ENCODE results near the gene NCAPD2.

NCAPD2 gene

DNA sequence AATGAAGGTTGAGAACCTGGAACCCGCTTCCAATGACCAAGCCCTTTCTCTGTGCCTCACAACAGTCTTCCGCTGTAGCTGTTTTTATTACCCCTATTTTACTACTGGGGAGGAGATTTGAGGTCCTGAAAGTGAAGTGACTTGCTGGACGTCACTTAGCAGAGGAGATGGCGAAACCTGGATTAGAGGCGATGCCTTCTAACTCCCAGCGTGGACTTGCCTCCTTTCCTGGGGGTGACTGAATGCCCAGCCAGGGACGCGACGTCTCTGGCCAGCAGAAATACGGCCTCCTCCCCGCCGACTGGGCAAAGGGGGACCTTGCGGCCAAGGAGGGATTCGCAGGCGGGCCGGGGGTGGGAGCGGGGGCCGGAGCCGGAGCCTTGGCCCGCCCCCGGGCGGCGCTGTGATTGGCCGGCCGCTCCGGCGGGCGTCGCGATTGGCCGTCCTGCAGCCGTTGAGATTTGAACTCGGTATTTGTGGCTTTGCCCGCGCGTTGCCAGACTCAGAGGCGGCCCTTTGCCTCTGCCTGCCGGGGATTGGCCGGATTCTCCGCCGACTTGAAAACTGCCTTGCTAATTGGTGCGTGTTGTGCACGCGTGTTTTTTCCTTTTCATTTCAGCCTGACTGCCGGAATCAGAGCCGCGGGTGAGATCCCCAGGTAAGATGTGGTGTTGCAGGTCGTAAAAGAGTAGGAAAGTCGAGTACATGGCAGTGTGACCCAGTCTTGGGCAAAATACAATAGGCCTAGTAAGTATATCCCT lies at the start of gene NCAPD2 (continued):
- TF ChIP-seq, protein P1, sequence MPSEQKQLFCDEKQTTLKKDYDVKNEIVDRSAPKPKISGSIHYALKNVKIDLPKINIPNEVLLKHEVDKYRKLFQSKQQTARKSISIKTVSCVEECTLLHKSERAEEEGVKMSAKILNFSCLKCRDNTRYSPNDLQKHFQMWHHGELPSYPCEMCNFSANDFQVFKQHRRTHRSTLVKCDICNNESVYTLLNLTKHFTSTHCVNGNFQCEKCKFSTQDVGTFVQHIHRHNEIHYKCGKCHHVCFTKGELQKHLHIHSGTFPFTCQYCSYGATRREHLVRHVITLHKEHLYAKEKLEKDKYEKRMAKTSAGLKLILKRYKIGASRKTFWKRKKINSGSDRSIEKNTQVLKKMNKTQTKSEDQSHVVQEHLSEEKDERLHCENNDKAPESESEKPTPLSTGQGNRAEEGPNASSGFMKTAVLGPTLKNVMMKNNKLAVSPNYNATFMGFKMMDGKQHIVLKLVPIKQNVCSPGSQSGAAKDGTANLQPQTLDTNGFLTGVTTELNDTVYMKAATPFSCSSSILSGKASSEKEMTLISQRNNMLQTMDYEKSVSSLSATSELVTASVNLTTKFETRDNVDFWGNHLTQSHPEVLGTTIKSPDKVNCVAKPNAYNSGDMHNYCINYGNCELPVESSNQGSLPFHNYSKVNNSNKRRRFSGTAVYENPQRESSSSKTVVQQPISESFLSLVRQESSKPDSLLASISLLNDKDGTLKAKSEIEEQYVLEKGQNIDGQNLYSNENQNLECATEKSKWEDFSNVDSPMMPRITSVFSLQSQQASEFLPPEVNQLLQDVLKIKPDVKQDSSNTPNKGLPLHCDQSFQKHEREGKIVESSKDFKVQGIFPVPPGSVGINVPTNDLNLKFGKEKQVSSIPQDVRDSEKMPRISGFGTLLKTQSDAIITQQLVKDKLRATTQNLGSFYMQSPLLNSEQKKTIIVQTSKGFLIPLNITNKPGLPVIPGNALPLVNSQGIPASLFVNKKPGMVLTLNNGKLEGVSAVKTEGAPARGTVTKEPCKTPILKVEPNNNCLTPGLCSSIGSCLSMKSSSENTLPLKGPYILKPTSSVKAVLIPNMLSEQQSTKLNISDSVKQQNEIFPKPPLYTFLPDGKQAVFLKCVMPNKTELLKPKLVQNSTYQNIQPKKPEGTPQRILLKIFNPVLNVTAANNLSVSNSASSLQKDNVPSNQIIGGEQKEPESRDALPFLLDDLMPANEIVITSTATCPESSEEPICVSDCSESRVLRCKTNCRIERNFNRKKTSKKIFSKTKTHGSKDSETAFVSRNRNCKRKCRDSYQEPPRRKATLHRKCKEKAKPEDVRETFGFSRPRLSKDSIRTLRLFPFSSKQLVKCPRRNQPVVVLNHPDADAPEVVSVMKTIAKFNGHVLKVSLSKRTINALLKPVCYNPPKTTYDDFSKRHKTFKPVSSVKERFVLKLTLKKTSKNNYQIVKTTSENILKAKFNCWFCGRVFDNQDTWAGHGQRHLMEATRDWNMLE (tag by site-specific recombination; conservative IDR thresholded peaks at IDR 0.05; ENCODE audit: low read depth) = no peak
- TF ChIP-seq ZNF610 (tag by site-specific recombination; IDR thresholded peaks at IDR 0.05; ENCODE audit: borderline replicate concordance) = peak; percentile 50; the same call in 1 of the 2 replicates
- no peak for TF ChIP-seq ZNF138 (tag by site-specific recombination; IDR thresholded peaks at IDR 0.05; ENCODE audit: borderline replicate concordance)
- 0 out of 2 replicates have a peak, but pooled peaks have one; percentile 11 for TF ChIP-seq ZXDB (tag by site-specific recombination; IDR thresholded peaks at IDR 0.05)
- TF ChIP-seq IKZF3 (tag by site-specific recombination; IDR thresholded peaks at IDR 0.05) = peak; percentile 47; the same call in 1 of the 2 replicates
- TF ChIP-seq, protein P2, sequence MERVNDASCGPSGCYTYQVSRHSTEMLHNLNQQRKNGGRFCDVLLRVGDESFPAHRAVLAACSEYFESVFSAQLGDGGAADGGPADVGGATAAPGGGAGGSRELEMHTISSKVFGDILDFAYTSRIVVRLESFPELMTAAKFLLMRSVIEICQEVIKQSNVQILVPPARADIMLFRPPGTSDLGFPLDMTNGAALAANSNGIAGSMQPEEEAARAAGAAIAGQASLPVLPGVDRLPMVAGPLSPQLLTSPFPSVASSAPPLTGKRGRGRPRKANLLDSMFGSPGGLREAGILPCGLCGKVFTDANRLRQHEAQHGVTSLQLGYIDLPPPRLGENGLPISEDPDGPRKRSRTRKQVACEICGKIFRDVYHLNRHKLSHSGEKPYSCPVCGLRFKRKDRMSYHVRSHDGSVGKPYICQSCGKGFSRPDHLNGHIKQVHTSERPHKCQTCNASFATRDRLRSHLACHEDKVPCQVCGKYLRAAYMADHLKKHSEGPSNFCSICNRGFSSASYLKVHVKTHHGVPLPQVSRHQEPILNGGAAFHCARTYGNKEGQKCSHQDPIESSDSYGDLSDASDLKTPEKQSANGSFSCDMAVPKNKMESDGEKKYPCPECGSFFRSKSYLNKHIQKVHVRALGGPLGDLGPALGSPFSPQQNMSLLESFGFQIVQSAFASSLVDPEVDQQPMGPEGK (tag by site-specific recombination; IDR thresholded peaks at IDR 0.05) = peak; percentile 99
- TF ChIP-seq ZNF302 (tag by site-specific recombination; IDR thresholded peaks at IDR 0.05; ENCODE audit: low read depth) = no peak
- TF ChIP-seq ZEB2 (tag by site-specific recombination; IDR thresholded peaks at IDR 0.05) = peak; percentile 10; the same call in 1 of the 2 replicates
- no peak for TF ChIP-seq ZNF837 (tag by site-specific recombination; IDR thresholded peaks at IDR 0.05)
- TF ChIP-seq ZNF585B (tag by site-specific recombination; IDR thresholded peaks at IDR 0.05) = no peak
- TF ChIP-seq ZSCAN23 (tag by site-specific recombination; IDR thresholded peaks at IDR 0.05) = no peak
- TF ChIP-seq ZNF677 (tag by site-specific recombination; IDR thresholded peaks at IDR 0.05) = no peak
- TF ChIP-seq ZNF335 (tag by site-specific recombination; conservative IDR thresholded peaks at IDR 0.05) = peak; percentile 91
- TF ChIP-seq, protein P3, sequence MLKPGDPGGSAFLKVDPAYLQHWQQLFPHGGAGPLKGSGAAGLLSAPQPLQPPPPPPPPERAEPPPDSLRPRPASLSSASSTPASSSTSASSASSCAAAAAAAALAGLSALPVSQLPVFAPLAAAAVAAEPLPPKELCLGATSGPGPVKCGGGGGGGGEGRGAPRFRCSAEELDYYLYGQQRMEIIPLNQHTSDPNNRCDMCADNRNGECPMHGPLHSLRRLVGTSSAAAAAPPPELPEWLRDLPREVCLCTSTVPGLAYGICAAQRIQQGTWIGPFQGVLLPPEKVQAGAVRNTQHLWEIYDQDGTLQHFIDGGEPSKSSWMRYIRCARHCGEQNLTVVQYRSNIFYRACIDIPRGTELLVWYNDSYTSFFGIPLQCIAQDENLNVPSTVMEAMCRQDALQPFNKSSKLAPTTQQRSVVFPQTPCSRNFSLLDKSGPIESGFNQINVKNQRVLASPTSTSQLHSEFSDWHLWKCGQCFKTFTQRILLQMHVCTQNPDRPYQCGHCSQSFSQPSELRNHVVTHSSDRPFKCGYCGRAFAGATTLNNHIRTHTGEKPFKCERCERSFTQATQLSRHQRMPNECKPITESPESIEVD (tag by site-specific recombination; IDR thresholded peaks at IDR 0.05) = no peak
- TF ChIP-seq ZNF221 (tag by site-specific recombination; IDR thresholded peaks at IDR 0.05; ENCODE audit: borderline replicate concordance) = no peak
- TF ChIP-seq ZFP3 (tag by site-specific recombination; IDR thresholded peaks at IDR 0.05; ENCODE audit: low read depth) = no peak
- peak; percentile 61; the same call in 1 of the 2 replicates for TF ChIP-seq HOXD13 (CRISPR knock-in tag; IDR thresholded peaks at IDR 0.05; ENCODE audit: borderline replicate concordance)
- TF ChIP-seq, protein P4, sequence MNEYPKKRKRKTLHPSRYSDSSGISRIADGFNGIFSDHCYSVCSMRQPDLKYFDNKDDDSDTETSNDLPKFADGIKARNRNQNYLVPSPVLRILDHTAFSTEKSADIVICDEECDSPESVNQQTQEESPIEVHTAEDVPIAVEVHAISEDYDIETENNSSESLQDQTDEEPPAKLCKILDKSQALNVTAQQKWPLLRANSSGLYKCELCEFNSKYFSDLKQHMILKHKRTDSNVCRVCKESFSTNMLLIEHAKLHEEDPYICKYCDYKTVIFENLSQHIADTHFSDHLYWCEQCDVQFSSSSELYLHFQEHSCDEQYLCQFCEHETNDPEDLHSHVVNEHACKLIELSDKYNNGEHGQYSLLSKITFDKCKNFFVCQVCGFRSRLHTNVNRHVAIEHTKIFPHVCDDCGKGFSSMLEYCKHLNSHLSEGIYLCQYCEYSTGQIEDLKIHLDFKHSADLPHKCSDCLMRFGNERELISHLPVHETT (tag by site-specific recombination; IDR thresholded peaks at IDR 0.05) = no peak
